ENCODE data around the gene DOCK1.

DOCK1 gene

GRCh38 chr10:127039435-127039834, 134.2 kb downstream of the DOCK1 start:
- Histone ChIP-seq H3K9me3 (ENCODE audit: severe bottlenecking) (no peaks in the 10 kb centered on the region), H3K36me3 (peaks cover 6% of the 10 kb centered on the region; the same call in 1 of the 2 replicates), H3K27me3 (ENCODE audit: insufficient read depth, low read depth, severe bottlenecking) (no peaks in the 10 kb centered on the region), H3K4me3 (ENCODE audit: low read depth, low read length) (no peak overlapping the region), H3K27ac (no peak overlapping the region)
- no peak for TF ChIP-seq CTCF (IDR thresholded peaks at IDR 0.05; ENCODE audit: low read depth, low read length)
- no peak for DNase-seq

GRCh38 chr10:127040756-127041155, 135.5 kb downstream of the DOCK1 start:
- H3K27me3 ChIP-seq (ENCODE audit: insufficient read depth, low read depth, severe bottlenecking), result no peaks in the 10 kb centered on the region
- peaks cover 6% of the 10 kb centered on the region; the same call in 1 of the 2 replicates for H3K36me3 ChIP-seq
- DNase-seq, result no peak
- H3K27ac ChIP-seq, result no peak overlapping the region
- H3K4me3 ChIP-seq (ENCODE audit: low read depth, low read length), result no peak overlapping the region
- TF ChIP-seq CTCF (IDR thresholded peaks at IDR 0.05; ENCODE audit: low read depth, low read length), result no peak
- no peaks in the 10 kb centered on the region for H3K9me3 ChIP-seq (ENCODE audit: severe bottlenecking)

GRCh38 chr10:127041552-127041951, 136.3 kb downstream of the DOCK1 start:
- Histone ChIP-seq H3K9me3 (ENCODE audit: severe bottlenecking) (no peaks in the 10 kb centered on the region), H3K27me3 (ENCODE audit: insufficient read depth, low read depth, severe bottlenecking) (no peaks in the 10 kb centered on the region), H3K36me3 (peaks cover 6% of the 10 kb centered on the region; the same call in 1 of the 2 replicates), H3K4me3 (ENCODE audit: low read depth, low read length) (no peak overlapping the region), H3K27ac (no peak overlapping the region)
- DNase-seq, result no peak
- TF ChIP-seq CTCF (IDR thresholded peaks at IDR 0.05; ENCODE audit: low read depth, low read length), result no peak

GRCh38 chr10:127043301-127043700, 138.1 kb downstream of the DOCK1 start:
- Histone ChIP-seq H3K27me3 (ENCODE audit: insufficient read depth, low read depth, severe bottlenecking) (no peaks in the 10 kb centered on the region), H3K36me3 (peaks cover 6% of the 10 kb centered on the region; the same call in 1 of the 2 replicates), H3K4me3 (ENCODE audit: low read depth, low read length) (no peak overlapping the region), H3K27ac (no peak overlapping the region), H3K9me3 (ENCODE audit: severe bottlenecking) (no peaks in the 10 kb centered on the region)
- DNase-seq, result no peak
- TF ChIP-seq CTCF (IDR thresholded peaks at IDR 0.05; ENCODE audit: low read depth, low read length), result no peak

- Histone ChIP-seq H3K27ac (no peak overlapping the region), H3K9me3 (ENCODE audit: severe bottlenecking) (no peaks in the 10 kb centered on the region), H3K27me3 (ENCODE audit: insufficient read depth, low read depth, severe bottlenecking) (no peaks in the 10 kb centered on the region), H3K4me3 (ENCODE audit: low read depth, low read length) (no peak overlapping the region), H3K36me3 (peaks cover 6% of the 10 kb centered on the region; the same call in 1 of the 2 replicates)
- no peak for TF ChIP-seq CTCF (IDR thresholded peaks at IDR 0.05; ENCODE audit: low read depth, low read length)
- DNase-seq, result no peak
These were observed 139.0 kb downstream of the DOCK1 start for GRCh38 chr10:127044186-127044585.

Measured in WERI-Rb-1 (cell line).